Osteoblast (primary cell): Measurements from ENCODE around the gene PDLIM7. TPM values are rescaled to one million over a fixed set of nuclear protein-coding genes. Genes with fewer than 3 reads are reported as not detected.

Source experiments
- DNase-seq: peaks from one replicate; pipeline ENCODE4 v3.0.0; 2011; ENCODE audit warnings: low spot score, mixed read lengths; ENCODE audit not compliant: insufficient read length; ENCODE audit errors: missing footprints
- H2AFZ ChIP-seq: 2 replicates; pipeline ENCODE4 v1.6.0; 2011; ENCODE audit warnings: mild to moderate bottlenecking, low read length
- H3K27ac ChIP-seq: 2 replicates; pipeline ENCODE4 v1.5.1; 2011; ENCODE audit warnings: mild to moderate bottlenecking, low read depth, low read length, moderate library complexity
- H3K27me3 ChIP-seq: 2 replicates; pipeline ENCODE4 v1.6.0; 2012; ENCODE audit warnings: mild to moderate bottlenecking, control low read depth, inconsistent platforms, low read length, moderate library complexity; ENCODE audit not compliant: insufficient read depth
- H3K36me3 ChIP-seq: 2 replicates; pipeline ENCODE4 v1.5.1; 2011; ENCODE audit warnings: mild to moderate bottlenecking, low read length, control low read depth, moderate library complexity; ENCODE audit not compliant: insufficient read depth
- H3K4me1 ChIP-seq: 2 replicates; pipeline ENCODE4 v1.5.1; 2011; ENCODE audit warnings: mild to moderate bottlenecking, low read length, control low read depth, moderate library complexity; ENCODE audit not compliant: insufficient read depth
- H3K4me2 ChIP-seq: 2 replicates; pipeline ENCODE4 v1.6.0; 2011; ENCODE audit warnings: mild to moderate bottlenecking, low read length; ENCODE audit not compliant: insufficient read depth
- H3K4me3 ChIP-seq: fragments of 200-600 bp; sonication (generic); 3 replicates; pipeline ENCODE4 v1.5.1; 2012; ENCODE audit warnings: mild to moderate bottlenecking, low read length, inconsistent platforms; ENCODE audit not compliant: insufficient read depth
- H3K79me2 ChIP-seq: 2 replicates; pipeline ENCODE4 v1.6.0; 2012; ENCODE audit warnings: mild to moderate bottlenecking, low read length, control low read depth, inconsistent platforms; ENCODE audit not compliant: insufficient read depth
- H3K9me3 ChIP-seq: 2 replicates; pipeline ENCODE4 v1.5.1; 2011; ENCODE audit warnings: low read depth, low read length, control low read depth
- H4K20me1 ChIP-seq: 2 replicates; pipeline ENCODE4 v1.6.0; 2012; ENCODE audit warnings: mild to moderate bottlenecking, low read length, control low read depth; ENCODE audit not compliant: insufficient read depth
- CTCF ChIP-seq: IDR thresholded peaks from 2 replicates; pipeline ENCODE4 v1.5.1; 2011; ENCODE audit warnings: mild to moderate bottlenecking, low read depth, low read length, moderate library complexity; ENCODE audit errors: extremely low read depth
- total RNA-seq: library from RNA; depleted of rRNA; stranded (reverse); fragments of >200 nt; gene quantifications from 2 replicates; pipeline ENCODE4 v1.2.3, GENCODE V29; 2012

Gene PDLIM7
- total RNA-seq, 1 donor: 159 TPM

- Histone ChIP-seq H3K4me3 (no peak overlapping the region), H3K36me3 (no peaks in the 10 kb centered on the region), H3K27ac (no peak overlapping the region), H3K79me2 (no peaks in the 10 kb centered on the region), H3K4me2 (no peak overlapping the region), H4K20me1 (no peaks in the 10 kb centered on the region), H3K9me3 (no peaks in the 10 kb centered on the region), H2AFZ (no peak overlapping the region), H3K27me3 (no peaks in the 10 kb centered on the region), H3K4me1 (peaks cover 13% of the 10 kb centered on the region)
- DNase-seq: peak; percentile 84
- TF ChIP-seq CTCF: no peak
These were observed 4.7 kb upstream of the PDLIM7 start for GRCh38 chr5:177501874-177502678.

GRCh38 chr5:177500685-177501522, 3.5 kb upstream of the PDLIM7 start:
- Histone ChIP-seq H3K27ac (no peak overlapping the region), H3K4me2 (no peak overlapping the region), H2AFZ (peak overlapping the region; percentile 50)

GRCh38 chr5:177499842-177500241, 2.4 kb upstream of the PDLIM7 start:
- no peak overlapping the region for H3K27ac ChIP-seq

More at GRCh38 chr5:177500685-177501522, 3.5 kb upstream of the PDLIM7 start:
- peaks cover 7% of the 10 kb centered on the region for H3K79me2 ChIP-seq
- DNase-seq: peak; percentile 99
- peaks cover 7% of the 10 kb centered on the region for H4K20me1 ChIP-seq
- H3K27me3 ChIP-seq: no peaks in the 10 kb centered on the region
- peak; percentile 97 for TF ChIP-seq CTCF
- H3K36me3 ChIP-seq: peaks cover 3% of the 10 kb centered on the region
- no peak overlapping the region for H3K4me3 ChIP-seq
- H3K4me1 ChIP-seq: peaks cover 19% of the 10 kb centered on the region
- no peaks in the 10 kb centered on the region for H3K9me3 ChIP-seq

More at GRCh38 chr5:177499842-177500241, 2.4 kb upstream of the PDLIM7 start:
- no peaks in the 10 kb centered on the region for H3K27me3 ChIP-seq
- DNase-seq: peak; percentile 82
- H3K9me3 ChIP-seq: no peaks in the 10 kb centered on the region
- H3K4me3 ChIP-seq: no peak overlapping the region
- no peak overlapping the region for H3K4me2 ChIP-seq
- no peak overlapping the region for H2AFZ ChIP-seq
- TF ChIP-seq CTCF: no peak
- H3K79me2 ChIP-seq: peaks cover 17% of the 10 kb centered on the region
- H3K4me1 ChIP-seq: peaks cover 30% of the 10 kb centered on the region
- H4K20me1 ChIP-seq: peaks cover 17% of the 10 kb centered on the region
- H3K36me3 ChIP-seq: peaks cover 11% of the 10 kb centered on the region
